ENCODE measurements around the gene TRIM69.

DNA sequence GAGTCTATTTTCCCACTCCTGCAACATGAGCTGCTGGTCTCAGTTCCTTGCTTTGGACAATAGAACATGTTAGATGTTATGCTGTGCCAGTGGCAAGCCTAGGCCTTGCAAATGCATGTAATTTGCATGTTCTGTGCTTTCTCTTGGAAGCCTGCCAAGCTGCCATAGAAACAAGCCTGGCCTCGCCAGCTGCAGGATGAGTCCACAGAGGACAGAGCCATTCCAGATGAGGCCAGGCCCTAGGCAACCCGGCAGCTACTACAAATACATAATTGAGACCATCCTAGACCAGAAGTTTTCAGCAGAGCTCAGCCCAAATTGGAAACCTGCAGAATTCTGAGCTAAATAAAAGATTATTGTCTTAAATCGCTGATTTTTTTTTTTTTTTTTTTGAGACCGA, 39.6 kb downstream of the TRIM69 start:
- TF ChIP-seq, protein P1, sequence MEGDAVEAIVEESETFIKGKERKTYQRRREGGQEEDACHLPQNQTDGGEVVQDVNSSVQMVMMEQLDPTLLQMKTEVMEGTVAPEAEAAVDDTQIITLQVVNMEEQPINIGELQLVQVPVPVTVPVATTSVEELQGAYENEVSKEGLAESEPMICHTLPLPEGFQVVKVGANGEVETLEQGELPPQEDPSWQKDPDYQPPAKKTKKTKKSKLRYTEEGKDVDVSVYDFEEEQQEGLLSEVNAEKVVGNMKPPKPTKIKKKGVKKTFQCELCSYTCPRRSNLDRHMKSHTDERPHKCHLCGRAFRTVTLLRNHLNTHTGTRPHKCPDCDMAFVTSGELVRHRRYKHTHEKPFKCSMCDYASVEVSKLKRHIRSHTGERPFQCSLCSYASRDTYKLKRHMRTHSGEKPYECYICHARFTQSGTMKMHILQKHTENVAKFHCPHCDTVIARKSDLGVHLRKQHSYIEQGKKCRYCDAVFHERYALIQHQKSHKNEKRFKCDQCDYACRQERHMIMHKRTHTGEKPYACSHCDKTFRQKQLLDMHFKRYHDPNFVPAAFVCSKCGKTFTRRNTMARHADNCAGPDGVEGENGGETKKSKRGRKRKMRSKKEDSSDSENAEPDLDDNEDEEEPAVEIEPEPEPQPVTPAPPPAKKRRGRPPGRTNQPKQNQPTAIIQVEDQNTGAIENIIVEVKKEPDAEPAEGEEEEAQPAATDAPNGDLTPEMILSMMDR (IDR thresholded peaks at IDR 0.05; ENCODE audit: poor library complexity, severe bottlenecking) = no peak
- TF ChIP-seq EP300 (conservative IDR thresholded peaks at IDR 0.05; ENCODE audit: poor library complexity, severe bottlenecking) = no peak
- no peak for TF ChIP-seq EZH2 (IDR thresholded peaks at IDR 0.05; ENCODE audit: borderline replicate concordance, insufficient read depth, low read length, poor library complexity, severe bottlenecking)
- no peak for TF ChIP-seq POLR2AphosphoS5 (IDR thresholded peaks at IDR 0.05)
- TF ChIP-seq TAF1 (IDR thresholded peaks at IDR 0.05; ENCODE audit: low read depth) = no peak
- TF ChIP-seq MXI1 (conservative IDR thresholded peaks at IDR 0.05; ENCODE audit: poor library complexity, severe bottlenecking) = no peak
- TF ChIP-seq RAD21 (conservative IDR thresholded peaks at IDR 0.05) = no peak
